CD14-positive monocyte (primary cell): ENCODE data around the gene MILR1. TPM values are rescaled to one million over a fixed set of nuclear protein-coding genes. Genes with fewer than 3 reads are reported as not detected.

Source experiments
- DNase-seq, 3 donors: peaks; one replicate each; pipeline ENCODE4 v3.0.0-alpha.2; 2011 to 2022
- H2AFZ ChIP-seq: 2 replicates; pipeline ENCODE4 v1.6.0; 2012; ENCODE audit warnings: mild to moderate bottlenecking, low read depth, low read length, inconsistent platforms; ENCODE audit not compliant: insufficient read depth, poor library complexity, severe bottlenecking
- H3K27ac ChIP-seq, 2 donors: 1 replicate in 1 of 2; 2 replicates in 1 of 2; pipeline ENCODE4 v1.5.1; 2012 to 2013; ENCODE audit warnings: low read length in 2 of 2, control low read depth in 1 of 2, inconsistent platforms in 1 of 2, low read depth in 1 of 2, mild to moderate bottlenecking in 1 of 2
- H3K27me3 ChIP-seq, 2 donors: one replicate each; pipeline versions ENCODE4 v1.6.0 to v1.6.1; 2011 to 2013; ENCODE audit warnings: low read length in 2 of 2; ENCODE audit not compliant: control insufficient read depth in 2 of 2, insufficient read depth in 2 of 2
- H3K36me3 ChIP-seq, 2 donors: replicated peaks in 1 of 2; 1 replicate in 1 of 2; 2 replicates in 1 of 2; pipeline versions ENCODE4 v1.5.1 to v1.6.1; 2012 to 2013; ENCODE audit warnings: low read length in 2 of 2, control low read depth in 1 of 2, inconsistent platforms in 1 of 2, mild to moderate bottlenecking in 1 of 2; ENCODE audit not compliant: insufficient read depth in 2 of 2, control insufficient read depth in 1 of 2
- H3K4me1 ChIP-seq, 2 donors: 1 replicate in 1 of 2; 2 replicates in 1 of 2; pipeline versions ENCODE4 v1.5.1 to v1.6.1; 2012 to 2013; ENCODE audit warnings: low read length in 2 of 2, control low read depth in 1 of 2, inconsistent platforms in 1 of 2, mild to moderate bottlenecking in 1 of 2, moderate library complexity in 1 of 2; ENCODE audit not compliant: insufficient read depth in 2 of 2, control insufficient read depth in 1 of 2
- H3K4me2 ChIP-seq: replicated peaks from 2 replicates; pipeline ENCODE3; 2012; ENCODE audit warnings: low read length, moderate library complexity, mild to moderate bottlenecking; ENCODE audit not compliant: poor library complexity, severe bottlenecking; ENCODE audit errors: extremely low read depth
- H3K4me3 ChIP-seq, 3 experiments: fragments of 200-600 bp in 1 of 3; sonication (generic) in 1 of 3; replicated peaks in 1 of 3; 1 replicate in 2 of 3; 2 replicates in 1 of 3; pipeline ENCODE4 v1.5.1; 2011 to 2013; ENCODE audit warnings: low read length in 3 of 3, mild to moderate bottlenecking in 3 of 3, control low read depth in 2 of 3, low read depth in 2 of 3, inconsistent platforms in 1 of 3, moderate library complexity in 1 of 3
- H3K79me2 ChIP-seq: 2 replicates; pipeline ENCODE4 v1.6.0; 2012; ENCODE audit warnings: mild to moderate bottlenecking, control low read depth, inconsistent platforms, low read length, moderate library complexity; ENCODE audit not compliant: insufficient read depth
- H3K9ac ChIP-seq: 2 replicates; pipeline ENCODE4 v1.6.0; 2017; ENCODE audit warnings: low read length, mild to moderate bottlenecking; ENCODE audit not compliant: insufficient read depth, poor library complexity, severe bottlenecking
- H3K9me3 ChIP-seq, 2 donors: replicated peaks in 1 of 2; 1 replicate in 1 of 2; 2 replicates in 1 of 2; pipeline versions ENCODE4 v1.5.1 to v1.6.1; 2012 to 2013; ENCODE audit warnings: low read length in 2 of 2, control low read depth in 1 of 2; ENCODE audit not compliant: control insufficient read depth in 1 of 2, insufficient read depth in 1 of 2
- H4K20me1 ChIP-seq: 2 replicates; pipeline ENCODE4 v1.6.0; 2012; ENCODE audit warnings: mild to moderate bottlenecking, low read length, control low read depth, moderate library complexity; ENCODE audit not compliant: insufficient read depth
- H3K27ac Mint-ChIP-seq, 7 donors: one replicate each; pipeline ENCODE4 v1.8.0; 2020; ENCODE audit warnings: mild to moderate bottlenecking in 7 of 7, mixed read lengths in 7 of 7, moderate library complexity in 6 of 7, inconsistent platforms in 2 of 7
- H3K27me3 Mint-ChIP-seq, 3 donors: one replicate each; pipeline ENCODE4 v1.8.0; 2021 to 2022; ENCODE audit warnings: low read depth in 3 of 3, mild to moderate bottlenecking in 3 of 3, mixed read lengths in 3 of 3, moderate library complexity in 3 of 3, inconsistent platforms in 1 of 3
- H3K36me3 Mint-ChIP-seq, 2 donors: one replicate each; pipeline ENCODE4 v1.8.0; 2020; ENCODE audit warnings: mixed read lengths in 2 of 2, inconsistent platforms in 1 of 2, mild to moderate bottlenecking in 1 of 2
- H3K4me1 Mint-ChIP-seq: one replicate; pipeline ENCODE4 v1.8.0; 2020; ENCODE audit warnings: mild to moderate bottlenecking, mixed read lengths
- H3K4me3 Mint-ChIP-seq, 2 donors: one replicate each; pipeline ENCODE4 v1.8.0; 2020; ENCODE audit warnings: mild to moderate bottlenecking in 2 of 2, mixed read lengths in 2 of 2, moderate library complexity in 1 of 2
- H3K9me3 Mint-ChIP-seq, 7 donors: one replicate each; pipeline ENCODE4 v1.8.0; 2020 to 2022; ENCODE audit warnings: mixed read lengths in 7 of 7, mild to moderate bottlenecking in 6 of 7, moderate library complexity in 6 of 7, inconsistent platforms in 2 of 7
- CTCF ChIP-seq: fragments of 200-600 bp; IDR thresholded peaks from one replicate; pipeline ENCODE4 v1.8.0; 2022; ENCODE audit warnings: antibody characterized with exemption, mild to moderate bottlenecking
- WGBS: methylation state at CpG from one replicate; pipeline ENCODE4 v1.1.5; 2013; ENCODE audit warnings: missing lambda C conversion rate; ENCODE audit not compliant: insufficient coverage; 5-methylcytosine and 5-hydroxymethylcytosine counted together
- intact Hi-C, 2 donors: fragments of 100-400 bp; cut with micrococcal nuclease; formaldehyde crosslinking; loops; one replicate each; pipeline versions ENCODE4 v1.15.0 to v1.15.1; 2023
- polyA plus RNA-seq, 3 donors: library from polyadenylated mRNA; depleted of rRNA in 1 of 3; unstranded in 2 of 3; stranded (reverse) in 1 of 3; fragments of 300-500 nt in 2 of 3; fragments of >200 nt in 1 of 3; fragmentation: Illumina TruSeq in 2 of 3; gene quantifications; 1 replicate in 2 of 3; 2 replicates in 1 of 3; pipeline ENCODE4 v1.2.3, GENCODE V29; 2012 to 2021

Gene MILR1
- polyA plus RNA-seq, 3 donors = 72.0 to 95.2 (median 81.7) TPM

GRCh38 chr17:64439956-64440355 lies 9.0 kb upstream of the MILR1 start:
- Histone ChIP-seq H3K27ac (peak overlapping the region in 1 of 2 donors; percentile 93), H3K79me2 (no peaks in the 10 kb centered on the region), H3K9me3 (peaks cover 30 to 47% of the 10 kb centered on the region in 2 donors), H3K36me3 (no peaks in the 10 kb centered on the region), H3K27me3 (no peaks in the 10 kb centered on the region), H2AFZ (no peak overlapping the region), H3K4me2 (no peak overlapping the region), H4K20me1 (no peaks in the 10 kb centered on the region), H3K4me1 (peaks cover 42 to 47% of the 10 kb centered on the region in 2 donors), H3K4me3 (no peak overlapping the region), H3K9ac (no peak overlapping the region)
- peaks cover 10 to 22% of the 10 kb centered on the region in 2 donors for H3K36me3 Mint-ChIP-seq
- DNase-seq = peak; percentile 54 to 82 (median 72)
- H3K4me3 Mint-ChIP-seq = no peak overlapping the region
- no peaks in the 10 kb centered on the region for H3K27me3 Mint-ChIP-seq
- peaks cover 43% of the 10 kb centered on the region for H3K4me1 Mint-ChIP-seq
- peaks cover 30 to 53% (median 48%) of the 10 kb centered on the region in 7 donors for H3K9me3 Mint-ChIP-seq
- TF ChIP-seq CTCF = no peak
- intact Hi-C loops = no loop called here
- H3K27ac Mint-ChIP-seq = peak overlapping the region; percentile 65 to 95 (median 78)
- WGBS = no CpG with 5 or more reads among the region's 2 CpGs

- Histone ChIP-seq H3K4me1 (peaks cover 42 to 53% of the 10 kb centered on the region in 2 donors), H4K20me1 (no peaks in the 10 kb centered on the region), H3K79me2 (no peaks in the 10 kb centered on the region), H2AFZ (peak overlapping the region; percentile 62), H3K4me3 (peak overlapping the region in 2 of 3 experiments; percentile 6 to 44), H3K27me3 (no peaks in the 10 kb centered on the region), H3K4me2 (peak overlapping the region; percentile 53), H3K9ac (peak overlapping the region; percentile 57), H3K27ac (peak overlapping the region; percentile 93 to 96), H3K36me3 (no peaks in the 10 kb centered on the region), H3K9me3 (peaks cover 29 to 33% of the 10 kb centered on the region in 2 donors)
- H3K4me1 Mint-ChIP-seq = peaks cover 45% of the 10 kb centered on the region
- 0% methylated on average over 8 of the region's 10 CpGs for WGBS
- no peaks in the 10 kb centered on the region for H3K27me3 Mint-ChIP-seq
- H3K36me3 Mint-ChIP-seq = peaks cover 10 to 18% of the 10 kb centered on the region in 2 donors
- DNase-seq = peak; percentile 86 to 95 (median 91)
- H3K27ac Mint-ChIP-seq = peak overlapping the region; percentile 94 to 99 (median 99)
- TF ChIP-seq CTCF = no peak
- intact Hi-C loops = no loop called here
- H3K9me3 Mint-ChIP-seq = peaks cover 29 to 38% (median 35%) of the 10 kb centered on the region in 7 donors
- H3K4me3 Mint-ChIP-seq = peak overlapping the region; percentile 62 to 78
Measured at GRCh38 chr17:64441772-64442540, 7.0 kb upstream of the MILR1 start.
